ENCODE data around the gene SLC6A18.

The SLC6A18 gene

DNA sequence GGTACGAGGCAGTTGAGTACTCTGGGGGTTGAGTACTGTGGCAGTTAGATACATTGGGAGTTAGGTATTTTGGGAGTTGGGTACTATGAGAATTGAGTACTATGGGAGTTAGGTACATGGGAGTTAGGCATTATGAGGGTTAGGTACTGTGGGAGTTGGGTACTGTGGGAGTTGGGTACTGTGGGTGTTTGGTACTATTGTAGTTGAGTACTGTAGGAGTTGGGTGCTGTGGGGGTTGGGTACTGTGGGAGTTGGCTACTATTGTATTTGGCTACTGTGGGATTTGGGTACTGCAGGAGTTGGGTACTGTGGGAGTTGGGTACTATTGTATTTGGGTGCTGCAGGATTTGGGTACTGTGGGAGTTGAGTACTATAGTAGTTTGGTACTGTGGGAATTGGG, 28.6 kb upstream of the SLC6A18 start (continued):
- TF ChIP-seq EGR2 (tag by site-specific recombination; IDR thresholded peaks at IDR 0.05; ENCODE audit: low read depth), result peak; percentile 92

DNA sequence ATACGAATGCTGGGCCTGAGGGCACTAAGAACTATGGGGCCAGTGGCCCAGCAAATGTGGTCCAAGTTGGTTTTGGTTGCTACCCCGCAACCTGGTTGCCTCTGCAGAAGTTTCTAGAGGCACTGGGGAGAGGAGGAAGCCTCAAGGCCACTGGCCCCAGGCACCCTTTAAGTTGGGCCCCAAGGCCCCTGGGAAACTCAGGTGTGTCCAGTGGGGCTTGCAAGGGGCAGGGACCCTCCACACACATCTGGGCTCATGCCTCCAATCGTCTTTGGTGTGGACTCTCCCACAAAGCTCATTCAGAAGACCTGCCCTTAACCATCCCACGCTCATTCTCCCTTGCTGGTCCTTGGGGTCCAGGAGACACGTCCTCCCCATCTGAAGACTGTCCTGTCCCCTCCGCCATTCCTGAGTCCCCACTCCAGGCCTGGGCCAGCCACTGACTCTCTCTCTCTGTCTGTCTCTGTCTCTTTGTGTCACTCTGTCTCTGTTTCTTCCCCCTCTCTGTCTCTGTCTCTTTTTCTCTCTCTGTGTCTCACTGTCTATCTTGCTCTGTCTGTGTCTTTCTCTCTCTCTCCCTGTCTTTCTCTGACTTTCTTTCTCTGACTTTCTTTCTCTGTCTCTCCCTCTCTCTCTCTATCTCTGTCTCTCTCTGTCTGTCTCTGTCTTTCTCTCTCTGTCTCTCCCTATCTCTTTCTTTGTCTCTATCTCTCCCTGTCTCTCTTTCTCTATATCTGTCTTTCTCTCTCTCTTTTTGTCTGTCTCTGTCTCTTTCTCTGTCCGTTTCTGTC, 27.1 kb upstream of the SLC6A18 start:
- POLR2A ChIA-PET, result no interaction called here
- H3K27ac ChIP-seq (ENCODE audit: extremely low read depth, low read depth, low read length), result no peak overlapping the region
- H3K36me3 ChIP-seq (ENCODE audit: control insufficient read depth in 2 of 2, insufficient read depth in 1 of 2, low read length in 2 of 2), result no peaks in the 10 kb centered on the region
- no peaks in the 10 kb centered on the region for H3K4me1 ChIP-seq (ENCODE audit: control insufficient read depth, insufficient read depth, low read length)
- CTCF ChIA-PET, result no interaction called here
- H3K9me3 ChIP-seq (ENCODE audit: control insufficient read depth, insufficient read depth, low read depth, low read length), result no peaks in the 10 kb centered on the region
- H3K4me3 ChIP-seq (ENCODE audit: low read depth, low read length), result no peak overlapping the region
- TF ChIP-seq ZNF202 (tag by site-specific recombination; IDR thresholded peaks at IDR 0.05; ENCODE audit: borderline replicate concordance) (peak; percentile 27), ZNF76 (tag by site-specific recombination; IDR thresholded peaks at IDR 0.05; ENCODE audit: borderline replicate concordance, low read depth) (no peak), ZNF596 (tag by site-specific recombination; IDR thresholded peaks at IDR 0.05) (peak; percentile 78), ZSCAN23 (tag by site-specific recombination; IDR thresholded peaks at IDR 0.05) (no peak), ZIC2 (tag by site-specific recombination; IDR thresholded peaks at IDR 0.05) (no peak), RBAK (tag by site-specific recombination; IDR thresholded peaks at IDR 0.05) (no peak), ZNF558 (tag by site-specific recombination; IDR thresholded peaks at IDR 0.05) (no peak), PRDM1 (tag by site-specific recombination; IDR thresholded peaks at IDR 0.05) (peak; percentile 82), ZNF514 (tag by site-specific recombination; IDR thresholded peaks at IDR 0.05) (no peak), OSR2 (tag by site-specific recombination; IDR thresholded peaks at IDR 0.05) (no peak), ZNF366 (tag by site-specific recombination; conservative IDR thresholded peaks at IDR 0.05) (peak; percentile 55; the same call in 1 of the 2 replicates), ZNF843 (tag by site-specific recombination; IDR thresholded peaks at IDR 0.05) (no peak), ZNF501 (tag by site-specific recombination; IDR thresholded peaks at IDR 0.05) (no peak), IKZF3 (tag by site-specific recombination; IDR thresholded peaks at IDR 0.05) (no peak), ZNF626 (tag by site-specific recombination; IDR thresholded peaks at IDR 0.05) (no peak), GFI1B (tag by site-specific recombination; IDR thresholded peaks at IDR 0.05) (no peak)
- TF ChIP-seq, protein P1, sequence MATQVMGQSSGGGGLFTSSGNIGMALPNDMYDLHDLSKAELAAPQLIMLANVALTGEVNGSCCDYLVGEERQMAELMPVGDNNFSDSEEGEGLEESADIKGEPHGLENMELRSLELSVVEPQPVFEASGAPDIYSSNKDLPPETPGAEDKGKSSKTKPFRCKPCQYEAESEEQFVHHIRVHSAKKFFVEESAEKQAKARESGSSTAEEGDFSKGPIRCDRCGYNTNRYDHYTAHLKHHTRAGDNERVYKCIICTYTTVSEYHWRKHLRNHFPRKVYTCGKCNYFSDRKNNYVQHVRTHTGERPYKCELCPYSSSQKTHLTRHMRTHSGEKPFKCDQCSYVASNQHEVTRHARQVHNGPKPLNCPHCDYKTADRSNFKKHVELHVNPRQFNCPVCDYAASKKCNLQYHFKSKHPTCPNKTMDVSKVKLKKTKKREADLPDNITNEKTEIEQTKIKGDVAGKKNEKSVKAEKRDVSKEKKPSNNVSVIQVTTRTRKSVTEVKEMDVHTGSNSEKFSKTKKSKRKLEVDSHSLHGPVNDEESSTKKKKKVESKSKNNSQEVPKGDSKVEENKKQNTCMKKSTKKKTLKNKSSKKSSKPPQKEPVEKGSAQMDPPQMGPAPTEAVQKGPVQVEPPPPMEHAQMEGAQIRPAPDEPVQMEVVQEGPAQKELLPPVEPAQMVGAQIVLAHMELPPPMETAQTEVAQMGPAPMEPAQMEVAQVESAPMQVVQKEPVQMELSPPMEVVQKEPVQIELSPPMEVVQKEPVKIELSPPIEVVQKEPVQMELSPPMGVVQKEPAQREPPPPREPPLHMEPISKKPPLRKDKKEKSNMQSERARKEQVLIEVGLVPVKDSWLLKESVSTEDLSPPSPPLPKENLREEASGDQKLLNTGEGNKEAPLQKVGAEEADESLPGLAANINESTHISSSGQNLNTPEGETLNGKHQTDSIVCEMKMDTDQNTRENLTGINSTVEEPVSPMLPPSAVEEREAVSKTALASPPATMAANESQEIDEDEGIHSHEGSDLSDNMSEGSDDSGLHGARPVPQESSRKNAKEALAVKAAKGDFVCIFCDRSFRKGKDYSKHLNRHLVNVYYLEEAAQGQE (tag by site-specific recombination; IDR thresholded peaks at IDR 0.05), result no peak
- TF ChIP-seq, protein P2, sequence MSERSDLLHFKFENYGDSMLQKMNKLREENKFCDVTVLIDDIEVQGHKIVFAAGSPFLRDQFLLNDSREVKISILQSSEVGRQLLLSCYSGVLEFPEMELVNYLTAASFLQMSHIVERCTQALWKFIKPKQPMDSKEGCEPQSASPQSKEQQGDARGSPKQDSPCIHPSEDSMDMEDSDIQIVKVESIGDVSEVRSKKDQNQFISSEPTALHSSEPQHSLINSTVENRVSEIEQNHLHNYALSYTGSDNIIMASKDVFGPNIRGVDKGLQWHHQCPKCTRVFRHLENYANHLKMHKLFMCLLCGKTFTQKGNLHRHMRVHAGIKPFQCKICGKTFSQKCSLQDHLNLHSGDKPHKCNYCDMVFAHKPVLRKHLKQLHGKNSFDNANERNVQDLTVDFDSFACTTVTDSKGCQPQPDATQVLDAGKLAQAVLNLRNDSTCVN (tag by site-specific recombination; optimal IDR thresholded peaks at IDR 0.05), result no peak
- TF ChIP-seq, protein P3, sequence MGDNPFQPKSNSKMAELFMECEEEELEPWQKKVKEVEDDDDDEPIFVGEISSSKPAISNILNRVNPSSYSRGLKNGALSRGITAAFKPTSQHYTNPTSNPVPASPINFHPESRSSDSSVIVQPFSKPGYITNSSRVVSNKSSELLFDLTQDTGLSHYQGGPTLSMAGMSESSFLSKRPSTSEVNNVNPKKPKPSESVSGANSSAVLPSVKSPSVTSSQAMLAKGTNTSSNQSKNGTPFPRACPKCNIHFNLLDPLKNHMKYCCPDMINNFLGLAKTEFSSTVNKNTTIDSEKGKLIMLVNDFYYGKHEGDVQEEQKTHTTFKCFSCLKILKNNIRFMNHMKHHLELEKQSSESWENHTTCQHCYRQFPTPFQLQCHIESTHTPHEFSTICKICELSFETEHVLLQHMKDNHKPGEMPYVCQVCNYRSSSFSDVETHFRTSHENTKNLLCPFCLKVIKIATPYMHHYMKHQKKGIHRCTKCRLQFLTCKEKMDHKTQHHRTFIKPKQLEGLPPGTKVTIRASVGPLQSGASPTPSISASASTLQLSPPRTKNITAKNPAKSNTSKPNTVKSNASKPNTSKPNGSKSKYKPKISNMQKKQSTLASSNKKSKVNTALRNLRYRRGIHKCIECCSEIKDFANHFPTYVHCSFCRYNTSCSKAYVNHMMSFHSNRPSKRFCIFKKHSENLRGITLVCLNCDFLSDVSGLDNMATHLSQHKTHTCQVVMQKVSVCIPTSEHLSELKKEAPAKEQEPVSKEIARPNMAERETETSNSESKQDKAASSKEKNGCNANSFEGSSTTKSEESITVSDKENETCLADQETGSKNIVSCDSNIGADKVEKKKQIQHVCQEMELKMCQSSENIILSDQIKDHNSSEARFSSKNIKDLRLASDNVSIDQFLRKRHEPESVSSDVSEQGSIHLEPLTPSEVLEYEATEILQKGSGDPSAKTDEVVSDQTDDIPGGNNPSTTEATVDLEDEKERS (tag by site-specific recombination; IDR thresholded peaks at IDR 0.05), result no peak
- TF ChIP-seq, protein P4, sequence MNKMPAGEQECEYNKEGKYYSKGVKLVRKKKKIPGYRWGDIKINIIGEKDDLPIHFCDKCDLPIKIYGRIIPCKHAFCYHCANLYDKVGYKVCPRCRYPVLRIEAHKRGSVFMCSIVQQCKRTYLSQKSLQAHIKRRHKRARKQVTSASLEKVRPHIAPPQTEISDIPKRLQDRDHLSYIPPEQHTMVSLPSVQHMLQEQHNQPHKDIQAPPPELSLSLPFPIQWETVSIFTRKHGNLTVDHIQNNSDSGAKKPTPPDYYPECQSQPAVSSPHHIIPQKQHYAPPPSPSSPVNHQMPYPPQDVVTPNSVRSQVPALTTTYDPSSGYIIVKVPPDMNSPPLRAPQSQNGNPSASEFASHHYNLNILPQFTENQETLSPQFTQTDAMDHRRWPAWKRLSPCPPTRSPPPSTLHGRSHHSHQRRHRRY (tag by site-specific recombination; IDR thresholded peaks at IDR 0.05), result no peak
- TF ChIP-seq, protein P5, sequence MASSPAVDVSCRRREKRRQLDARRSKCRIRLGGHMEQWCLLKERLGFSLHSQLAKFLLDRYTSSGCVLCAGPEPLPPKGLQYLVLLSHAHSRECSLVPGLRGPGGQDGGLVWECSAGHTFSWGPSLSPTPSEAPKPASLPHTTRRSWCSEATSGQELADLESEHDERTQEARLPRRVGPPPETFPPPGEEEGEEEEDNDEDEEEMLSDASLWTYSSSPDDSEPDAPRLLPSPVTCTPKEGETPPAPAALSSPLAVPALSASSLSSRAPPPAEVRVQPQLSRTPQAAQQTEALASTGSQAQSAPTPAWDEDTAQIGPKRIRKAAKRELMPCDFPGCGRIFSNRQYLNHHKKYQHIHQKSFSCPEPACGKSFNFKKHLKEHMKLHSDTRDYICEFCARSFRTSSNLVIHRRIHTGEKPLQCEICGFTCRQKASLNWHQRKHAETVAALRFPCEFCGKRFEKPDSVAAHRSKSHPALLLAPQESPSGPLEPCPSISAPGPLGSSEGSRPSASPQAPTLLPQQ (tag by site-specific recombination; IDR thresholded peaks at IDR 0.05), result no peak
- TF ChIP-seq, protein P6, sequence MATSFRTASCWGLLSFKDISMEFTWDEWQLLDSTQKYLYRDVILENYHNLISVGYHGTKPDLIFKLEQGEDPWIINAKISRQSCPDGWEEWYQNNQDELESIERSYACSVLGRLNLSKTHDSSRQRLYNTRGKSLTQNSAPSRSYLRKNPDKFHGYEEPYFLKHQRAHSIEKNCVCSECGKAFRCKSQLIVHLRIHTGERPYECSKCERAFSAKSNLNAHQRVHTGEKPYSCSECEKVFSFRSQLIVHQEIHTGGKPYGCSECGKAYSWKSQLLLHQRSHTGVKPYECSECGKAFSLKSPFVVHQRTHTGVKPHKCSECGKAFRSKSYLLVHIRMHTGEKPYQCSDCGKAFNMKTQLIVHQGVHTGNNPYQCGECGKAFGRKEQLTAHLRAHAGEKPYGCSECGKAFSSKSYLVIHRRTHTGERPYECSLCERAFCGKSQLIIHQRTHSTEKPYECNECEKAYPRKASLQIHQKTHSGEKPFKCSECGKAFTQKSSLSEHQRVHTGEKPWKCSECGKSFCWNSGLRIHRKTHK (tag by site-specific recombination; IDR thresholded peaks at IDR 0.05), result no peak
